Astrocyte (in vitro differentiated cells and primary cell): ENCODE data around the gene OR2M4. TPM values are rescaled to one million over a fixed set of nuclear protein-coding genes. Genes with fewer than 3 reads are reported as not detected.
"Not testable (repeated sequence)": the region's sequence is repeated elsewhere in the genome, so short reads cannot be mapped to it uniquely, and the experiment has no call there.

Experiments
- DNase-seq: peaks from one replicate; pipeline ENCODE4 v3.0.0-alpha.2; 2010; ENCODE audit warnings: low read depth
- FAIRE-seq: peaks from 2 replicates; lab custom pipeline; 2011; peaks lifted over from hg19 to GRCh38; lab: Jason Lieb, UNC
- H2AFZ ChIP-seq: 2 replicates; pipeline ENCODE4 v1.6.0; 2012; ENCODE audit warnings: low read depth, low read length, inconsistent platforms
- H3K27ac ChIP-seq: 2 replicates; pipeline ENCODE4 v1.5.1; 2011; ENCODE audit warnings: low read depth, low read length, inconsistent platforms
- H3K27me3 ChIP-seq: 2 replicates; pipeline ENCODE4 v1.6.0; 2011; ENCODE audit warnings: low read length, inconsistent platforms; ENCODE audit not compliant: insufficient read depth
- H3K36me3 ChIP-seq: 2 replicates; pipeline ENCODE4 v1.5.1; 2011; ENCODE audit warnings: low read length, inconsistent platforms; ENCODE audit not compliant: insufficient read depth
- H3K4me1 ChIP-seq: 2 replicates; pipeline ENCODE4 v1.5.1; 2011; ENCODE audit warnings: low read length, inconsistent platforms; ENCODE audit not compliant: insufficient read depth
- H3K4me2 ChIP-seq: 2 replicates; pipeline ENCODE4 v1.6.0; 2012; ENCODE audit warnings: low read length, inconsistent platforms
- H3K4me3 ChIP-seq: 2 replicates; pipeline ENCODE4 v1.5.1; 2011; ENCODE audit warnings: low read depth, mild to moderate bottlenecking, low read length, inconsistent platforms; ENCODE audit not compliant: insufficient read depth
- H3K79me2 ChIP-seq: 2 replicates; pipeline ENCODE4 v1.6.0; 2012; ENCODE audit warnings: mild to moderate bottlenecking, low read length, inconsistent platforms; ENCODE audit not compliant: insufficient read depth
- H3K9ac ChIP-seq: 2 replicates; pipeline ENCODE4 v1.6.0; 2012; ENCODE audit warnings: mild to moderate bottlenecking, low read length, inconsistent platforms
- H3K9me3 ChIP-seq: 2 replicates; pipeline ENCODE4 v1.5.1; 2012; ENCODE audit warnings: low read depth, mild to moderate bottlenecking, low read length, inconsistent platforms; ENCODE audit not compliant: insufficient read depth
- H4K20me1 ChIP-seq: 2 replicates; pipeline ENCODE4 v1.6.0; 2012; ENCODE audit warnings: low read length, inconsistent platforms; ENCODE audit not compliant: insufficient read depth
- H3K27ac Mint-ChIP-seq: one replicate; pipeline ENCODE4 v1.8.0; 2021; ENCODE audit warnings: mild to moderate bottlenecking, mixed read lengths; ENCODE audit not compliant: unreplicated experiment
- H3K27me3 Mint-ChIP-seq: one replicate; pipeline ENCODE4 v1.8.0; 2021; ENCODE audit warnings: low read depth, mixed read lengths; ENCODE audit not compliant: unreplicated experiment
- H3K36me3 Mint-ChIP-seq: one replicate; pipeline ENCODE4 v1.8.0; 2021; ENCODE audit warnings: low read depth, mixed read lengths; ENCODE audit not compliant: unreplicated experiment
- H3K4me1 Mint-ChIP-seq: one replicate; pipeline ENCODE4 v1.8.0; 2021; ENCODE audit warnings: low read depth, mixed read lengths; ENCODE audit not compliant: unreplicated experiment
- H3K4me3 Mint-ChIP-seq: one replicate; pipeline ENCODE4 v1.8.0; 2021; ENCODE audit warnings: mild to moderate bottlenecking, moderate library complexity, mixed read lengths; ENCODE audit not compliant: unreplicated experiment
- H3K9me3 Mint-ChIP-seq: one replicate; pipeline ENCODE4 v1.8.0; 2021; ENCODE audit warnings: mild to moderate bottlenecking, mixed read lengths; ENCODE audit not compliant: unreplicated experiment
- CTCF ChIP-seq: IDR thresholded peaks from 2 replicates; pipeline ENCODE4 v1.5.1; 2011; ENCODE audit warnings: low read depth, mild to moderate bottlenecking, inconsistent platforms, low read length, moderate library complexity; ENCODE audit not compliant: insufficient read depth
- EZH2 ChIP-seq: IDR thresholded peaks from 2 replicates; pipeline ENCODE4 v1.6.1; 2012; ENCODE audit warnings: mild to moderate bottlenecking, low read length, inconsistent platforms; ENCODE audit not compliant: insufficient read depth
- total RNA-seq: library from RNA; stranded (reverse); gene quantifications from 2 replicates; pipeline ENCODE4 v1.2.1, GENCODE V29; 2021

The OR2M4 gene
- total RNA-seq, 1 donor from 2014 or later: not detected

GRCh38 chr1:248239478-248239877, 8.3 kb downstream of the OR2M4 start:
- no peak overlapping the region for H3K9ac ChIP-seq
- no peaks in the 10 kb centered on the region for H3K79me2 ChIP-seq
- peaks cover 1% of the 10 kb centered on the region for H3K9me3 ChIP-seq
- TF ChIP-seq EZH2 (no peak), CTCF (no peak)
- no peak overlapping the region for H3K4me3 ChIP-seq
- no peaks in the 10 kb centered on the region for H3K27me3 ChIP-seq
- no peaks in the 10 kb centered on the region for H3K36me3 ChIP-seq
- no peak overlapping the region for H2AFZ ChIP-seq
- no peak overlapping the region for H3K4me3 Mint-ChIP-seq
- H3K4me1 Mint-ChIP-seq: no peaks in the 10 kb centered on the region
- H3K36me3 Mint-ChIP-seq: no peaks in the 10 kb centered on the region
- FAIRE-seq (no peak), DNase-seq (no peak)
- H3K4me1 ChIP-seq: no peaks in the 10 kb centered on the region
- no peak overlapping the region for H3K27ac Mint-ChIP-seq
- no peaks in the 10 kb centered on the region for H4K20me1 ChIP-seq
- H3K9me3 Mint-ChIP-seq: peaks cover 6% of the 10 kb centered on the region
- H3K27me3 Mint-ChIP-seq: no peaks in the 10 kb centered on the region
- H3K27ac ChIP-seq: no peak overlapping the region
- no peak overlapping the region for H3K4me2 ChIP-seq

- H3K27ac ChIP-seq: no peak overlapping the region
- no peaks in the 10 kb centered on the region for H3K79me2 ChIP-seq
- H3K9ac ChIP-seq: no peak overlapping the region
- DNase-seq (no peak), FAIRE-seq (no peak)
- no peaks in the 10 kb centered on the region for H3K27me3 ChIP-seq
- no peaks in the 10 kb centered on the region for H3K4me1 ChIP-seq
- H3K27me3 Mint-ChIP-seq: no peaks in the 10 kb centered on the region
- no peak for TF ChIP-seq EZH2
- TF ChIP-seq CTCF: peak; percentile 41
- no peaks in the 10 kb centered on the region for H4K20me1 ChIP-seq
- no peak overlapping the region for H3K27ac Mint-ChIP-seq
- no peaks in the 10 kb centered on the region for H3K9me3 ChIP-seq
- no peaks in the 10 kb centered on the region for H3K4me1 Mint-ChIP-seq
- no peak overlapping the region for H3K4me2 ChIP-seq
- H2AFZ ChIP-seq: no peak overlapping the region
- H3K36me3 ChIP-seq: no peaks in the 10 kb centered on the region
- H3K4me3 Mint-ChIP-seq: no peak overlapping the region
- peaks cover 6% of the 10 kb centered on the region for H3K9me3 Mint-ChIP-seq
- H3K4me3 ChIP-seq: no peak overlapping the region
- H3K36me3 Mint-ChIP-seq: no peaks in the 10 kb centered on the region
These were observed 12.0 kb downstream of the OR2M4 start for GRCh38 chr1:248243204-248243603.

- not testable (repeated sequence) for H3K4me1 ChIP-seq, FAIRE-seq, H3K27ac ChIP-seq, H3K4me3 Mint-ChIP-seq, H3K36me3 ChIP-seq, H3K9me3 ChIP-seq, H3K9me3 Mint-ChIP-seq, H4K20me1 ChIP-seq, H3K4me2 ChIP-seq, H3K36me3 Mint-ChIP-seq, H2AFZ ChIP-seq, H3K4me3 ChIP-seq, H3K79me2 ChIP-seq, H3K27me3 ChIP-seq, H3K9ac ChIP-seq, DNase-seq, H3K4me1 Mint-ChIP-seq, H3K27me3 Mint-ChIP-seq, H3K27ac Mint-ChIP-seq
These were observed 28.1 kb downstream of the OR2M4 start for GRCh38 chr1:248259309-248259708.
